Skeletal muscle satellite cell (primary cell): ENCODE measurements around the gene CAPN11.

ENCODE experiments used
- H3K27me3 ChIP-seq: 2 replicates; pipeline ENCODE4 v1.7.0; 2013; ENCODE audit warnings: low read length; ENCODE audit not compliant: control insufficient read depth, insufficient read depth
- H3K36me3 ChIP-seq: 2 replicates; pipeline ENCODE4 v1.7.0; 2013; ENCODE audit warnings: mild to moderate bottlenecking, control low read depth, low read length; ENCODE audit not compliant: insufficient read depth
- H3K4me1 ChIP-seq: 2 replicates; pipeline ENCODE4 v1.7.0; 2013; ENCODE audit warnings: low read length; ENCODE audit not compliant: control insufficient read depth, insufficient read depth
- H3K4me2 ChIP-seq: 2 replicates; pipeline ENCODE4 v1.7.0; 2013; ENCODE audit warnings: mild to moderate bottlenecking, low read length
- H3K4me3 ChIP-seq: 2 replicates; pipeline ENCODE4 v1.7.0; 2013; ENCODE audit warnings: low read length
- H3K9ac ChIP-seq: 2 replicates; pipeline ENCODE4 v1.7.0; 2013; ENCODE audit warnings: mild to moderate bottlenecking, low read depth, low read length, moderate library complexity
- H3K9me3 ChIP-seq: replicated peaks from 2 replicates; pipeline ENCODE4 v1.7.0; 2013; ENCODE audit warnings: mild to moderate bottlenecking, control low read depth, low read length

CAPN11 gene

DNA sequence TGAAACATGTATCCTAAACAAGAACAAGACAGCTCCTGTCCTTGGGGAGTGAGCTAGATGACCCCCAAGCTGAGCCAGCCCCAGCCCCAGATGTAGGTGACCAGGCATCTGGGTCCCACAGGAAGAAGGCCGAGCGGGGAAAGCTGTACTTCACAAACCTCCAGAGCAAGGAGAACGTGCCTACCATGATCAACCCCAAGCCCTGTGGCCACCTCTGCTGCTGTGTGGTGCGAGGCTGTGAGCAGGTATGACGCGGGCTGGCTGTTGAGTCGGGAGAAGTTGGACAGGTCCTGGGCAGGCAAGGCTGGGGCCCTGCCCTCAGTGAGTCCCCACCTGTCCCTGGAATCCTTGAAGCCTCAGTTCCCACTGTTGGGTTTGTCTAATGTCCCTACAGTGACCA, 11.4 kb upstream of the CAPN11 start:
- no peak overlapping the region for H3K9ac ChIP-seq
- H3K4me2 ChIP-seq: no peak overlapping the region
- H3K36me3 ChIP-seq: peaks cover 59% of the 10 kb centered on the region
- H3K4me3 ChIP-seq: no peak overlapping the region
- no peaks in the 10 kb centered on the region for H3K27me3 ChIP-seq
- H3K4me1 ChIP-seq: no peaks in the 10 kb centered on the region
- H3K9me3 ChIP-seq: no peaks in the 10 kb centered on the region

DNA sequence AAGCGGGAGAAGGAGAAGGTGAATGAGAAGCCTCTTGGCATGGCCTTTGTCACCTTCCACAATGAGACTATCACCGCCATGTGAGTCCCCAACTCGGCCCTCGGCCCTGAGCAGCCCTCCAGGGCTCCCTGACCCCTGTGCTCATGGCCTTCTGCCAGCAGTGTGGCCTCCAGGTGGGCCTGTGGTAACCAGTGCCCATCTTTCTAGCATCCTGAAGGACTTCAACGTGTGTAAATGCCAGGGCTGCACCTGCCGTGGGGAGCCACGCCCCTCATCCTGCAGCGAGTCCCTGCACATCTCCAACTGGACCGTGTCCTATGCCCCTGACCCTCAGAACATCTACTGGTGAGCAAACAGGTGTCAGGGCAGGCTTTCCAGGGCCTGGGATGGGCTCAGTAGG, 10.3 kb upstream of the CAPN11 start:
- Histone ChIP-seq H3K9me3 (no peaks in the 10 kb centered on the region), H3K9ac (no peak overlapping the region), H3K36me3 (peaks cover 58% of the 10 kb centered on the region), H3K4me1 (no peaks in the 10 kb centered on the region), H3K27me3 (no peaks in the 10 kb centered on the region), H3K4me2 (no peak overlapping the region), H3K4me3 (no peak overlapping the region)

DNA sequence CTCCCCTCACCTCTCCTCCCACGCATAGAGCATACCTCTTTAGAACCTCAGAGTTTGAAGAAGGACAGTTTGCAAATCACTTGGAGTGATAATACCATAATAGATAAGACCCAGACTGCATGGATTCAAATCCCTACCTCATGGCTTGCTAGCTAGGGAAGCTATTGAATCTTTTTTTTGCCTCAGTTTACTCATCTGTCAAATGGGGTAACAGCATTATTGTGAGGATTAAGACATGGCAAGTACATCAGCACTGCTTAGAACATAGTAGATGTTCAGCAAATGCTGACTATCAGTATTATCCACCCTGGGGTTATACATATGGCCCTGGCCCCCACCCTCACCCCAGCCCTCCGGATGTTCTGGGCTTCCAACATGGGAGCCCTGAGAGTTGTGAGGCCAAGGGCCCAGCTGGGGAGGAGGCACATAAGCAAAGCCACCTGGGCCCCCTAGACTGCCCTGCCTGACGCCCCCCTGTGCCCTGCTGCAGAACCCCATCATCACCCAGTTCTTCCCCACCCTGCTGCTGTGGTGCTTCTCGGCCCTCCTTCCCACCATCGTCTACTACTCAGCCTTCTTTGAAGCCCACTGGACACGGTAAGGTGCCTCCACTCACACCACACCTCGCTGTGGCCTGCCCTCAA, 9.1 kb upstream of the CAPN11 start:
- H3K4me1 ChIP-seq: no peaks in the 10 kb centered on the region
- H3K4me3 ChIP-seq: no peak overlapping the region
- no peaks in the 10 kb centered on the region for H3K9me3 ChIP-seq
- peaks cover 57% of the 10 kb centered on the region for H3K36me3 ChIP-seq
- H3K9ac ChIP-seq: no peak overlapping the region
- no peaks in the 10 kb centered on the region for H3K27me3 ChIP-seq
- H3K4me2 ChIP-seq: no peak overlapping the region

DNA sequence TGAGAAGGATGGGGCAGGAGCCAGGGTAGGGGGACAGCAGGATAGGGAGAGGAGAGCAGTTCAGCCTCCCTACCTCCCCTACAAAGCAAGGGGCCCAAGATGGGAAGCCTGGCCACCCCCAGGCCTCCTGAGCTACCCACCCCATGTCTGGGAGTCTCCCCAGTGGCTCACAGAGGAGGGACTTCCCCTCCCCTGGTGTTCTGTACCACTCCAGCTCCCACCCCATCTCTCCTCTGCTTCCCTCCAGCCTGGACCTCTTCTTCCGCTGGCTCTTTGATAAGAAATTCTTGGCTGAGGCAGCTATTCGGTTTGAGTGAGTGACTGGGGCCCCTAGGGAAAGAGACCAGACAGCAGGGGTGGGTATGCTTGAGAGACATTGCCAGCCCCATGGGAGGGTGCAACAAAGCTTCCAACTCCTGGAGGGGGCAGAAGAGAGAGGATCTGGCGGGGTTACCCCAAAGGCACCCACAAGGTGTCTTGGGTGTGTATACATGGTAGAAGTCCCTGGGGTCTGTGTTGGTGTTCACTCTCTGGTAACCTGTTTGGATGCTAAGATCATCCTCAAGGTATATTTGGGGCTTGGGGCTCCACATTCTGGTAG, 8.2 kb upstream of the CAPN11 start:
- no peak overlapping the region for H3K4me2 ChIP-seq
- peaks cover 56% of the 10 kb centered on the region for H3K36me3 ChIP-seq
- H3K4me3 ChIP-seq: no peak overlapping the region
- no peaks in the 10 kb centered on the region for H3K9me3 ChIP-seq
- no peaks in the 10 kb centered on the region for H3K4me1 ChIP-seq
- no peak overlapping the region for H3K9ac ChIP-seq
- H3K27me3 ChIP-seq: no peaks in the 10 kb centered on the region

DNA sequence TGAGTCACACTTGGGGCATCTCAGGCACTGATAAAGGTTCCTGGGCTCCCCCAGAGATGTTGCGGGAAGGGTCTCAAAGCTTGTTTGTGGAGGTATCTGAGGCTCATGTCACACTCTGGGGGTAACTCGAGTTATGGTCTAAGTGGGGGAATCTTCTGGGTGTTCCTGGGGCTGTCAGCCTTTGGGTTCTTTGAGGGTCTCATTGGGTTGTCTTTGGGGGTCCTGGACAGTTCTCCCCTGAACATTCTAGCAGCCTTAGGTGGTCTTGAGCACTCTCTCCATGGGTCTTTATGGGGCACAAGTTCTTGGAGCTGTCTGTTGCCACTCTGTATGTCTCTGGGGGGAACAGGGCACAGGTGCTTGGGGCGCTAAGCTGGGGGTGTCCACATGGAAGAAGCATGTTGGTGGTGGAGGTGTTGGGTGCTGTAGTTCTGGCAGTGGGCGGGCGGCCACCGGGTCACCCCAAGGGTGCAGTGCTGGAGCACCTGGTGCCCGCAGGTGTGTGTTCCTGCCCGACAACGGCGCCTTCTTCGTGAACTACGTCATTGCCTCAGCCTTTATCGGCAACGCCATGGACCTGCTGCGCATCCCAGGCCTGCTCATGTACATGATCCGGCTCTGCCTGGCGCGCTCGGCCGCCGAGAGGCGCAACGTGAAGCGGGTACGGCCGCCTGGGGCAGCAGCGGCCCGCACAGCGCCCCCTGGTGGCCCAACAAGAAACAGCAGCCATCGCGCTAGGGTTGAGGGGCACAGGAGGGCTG, 7.1 kb upstream of the CAPN11 start:
- Histone ChIP-seq H3K4me1 (no peaks in the 10 kb centered on the region), H3K4me2 (no peak overlapping the region), H3K27me3 (no peaks in the 10 kb centered on the region), H3K9ac (no peak overlapping the region), H3K4me3 (no peak overlapping the region), H3K9me3 (no peaks in the 10 kb centered on the region), H3K36me3 (peaks cover 48% of the 10 kb centered on the region)

DNA sequence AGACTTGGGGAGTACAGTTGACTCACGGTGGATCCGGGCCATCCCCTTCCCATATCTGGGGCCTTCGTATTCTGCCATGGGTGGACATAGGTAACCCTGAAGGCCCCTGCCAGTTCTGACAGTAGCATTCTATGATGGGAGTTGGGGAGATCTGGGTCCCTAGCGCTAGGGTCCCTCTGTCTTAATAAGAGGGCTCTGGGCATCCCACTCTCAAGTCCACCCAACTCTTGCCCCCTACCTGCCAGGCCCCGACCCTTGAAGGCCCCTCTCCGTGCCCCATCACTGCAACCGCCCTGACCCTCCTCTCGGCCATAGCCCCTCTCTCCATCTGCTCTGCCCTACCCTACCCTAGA, 6.5 kb upstream of the CAPN11 start:
- peaks cover 44% of the 10 kb centered on the region for H3K36me3 ChIP-seq
- no peak overlapping the region for H3K9ac ChIP-seq
- no peaks in the 10 kb centered on the region for H3K9me3 ChIP-seq
- H3K4me2 ChIP-seq: no peak overlapping the region
- H3K27me3 ChIP-seq: no peaks in the 10 kb centered on the region
- no peak overlapping the region for H3K4me3 ChIP-seq
- H3K4me1 ChIP-seq: no peaks in the 10 kb centered on the region

DNA sequence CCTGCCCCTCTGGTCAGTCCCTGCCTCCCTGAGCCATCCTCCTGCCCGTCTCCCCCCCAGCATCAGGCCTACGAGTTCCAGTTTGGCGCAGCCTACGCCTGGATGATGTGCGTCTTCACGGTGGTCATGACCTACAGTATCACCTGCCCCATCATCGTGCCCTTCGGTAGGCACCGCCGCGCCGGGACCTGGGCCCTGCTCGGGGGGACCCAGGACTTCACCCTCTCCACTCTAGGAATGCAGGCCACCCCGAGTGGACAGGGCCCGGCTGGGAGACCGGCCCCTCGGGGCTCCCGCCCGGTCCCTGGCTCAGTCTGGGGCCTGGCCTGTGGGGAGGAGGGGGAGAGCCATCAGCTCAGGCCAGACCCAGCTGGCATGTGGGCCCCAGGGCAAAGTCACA, 6.1 kb upstream of the CAPN11 start:
- H3K4me1 ChIP-seq: no peaks in the 10 kb centered on the region
- no peak overlapping the region for H3K9ac ChIP-seq
- H3K9me3 ChIP-seq: no peaks in the 10 kb centered on the region
- H3K27me3 ChIP-seq: no peaks in the 10 kb centered on the region
- no peak overlapping the region for H3K4me3 ChIP-seq
- H3K36me3 ChIP-seq: peaks cover 39% of the 10 kb centered on the region
- no peak overlapping the region for H3K4me2 ChIP-seq

DNA sequence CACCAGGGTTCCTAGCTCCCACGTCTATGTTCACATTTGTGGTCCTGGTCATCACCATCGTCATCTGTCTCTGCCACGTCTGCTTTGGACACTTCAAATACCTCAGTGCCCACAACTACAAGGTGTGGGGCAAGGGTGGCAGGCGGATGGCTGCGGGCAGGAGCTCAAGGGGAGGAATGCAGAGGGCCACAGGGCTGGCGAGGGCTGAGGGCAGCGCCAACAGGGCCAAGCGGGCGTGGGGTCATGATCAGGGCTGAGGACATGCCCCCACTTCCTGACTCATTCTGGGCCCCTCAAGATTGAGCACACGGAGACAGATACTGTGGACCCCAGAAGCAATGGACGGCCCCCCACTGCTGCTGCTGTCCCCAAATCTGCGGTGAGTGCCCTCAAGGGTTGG, 4.6 kb upstream of the CAPN11 start:
- Histone ChIP-seq H3K4me1 (no peaks in the 10 kb centered on the region), H3K9me3 (no peaks in the 10 kb centered on the region), H3K9ac (no peak overlapping the region), H3K27me3 (no peaks in the 10 kb centered on the region), H3K4me3 (no peak overlapping the region), H3K4me2 (no peak overlapping the region), H3K36me3 (peaks cover 25% of the 10 kb centered on the region)

DNA sequence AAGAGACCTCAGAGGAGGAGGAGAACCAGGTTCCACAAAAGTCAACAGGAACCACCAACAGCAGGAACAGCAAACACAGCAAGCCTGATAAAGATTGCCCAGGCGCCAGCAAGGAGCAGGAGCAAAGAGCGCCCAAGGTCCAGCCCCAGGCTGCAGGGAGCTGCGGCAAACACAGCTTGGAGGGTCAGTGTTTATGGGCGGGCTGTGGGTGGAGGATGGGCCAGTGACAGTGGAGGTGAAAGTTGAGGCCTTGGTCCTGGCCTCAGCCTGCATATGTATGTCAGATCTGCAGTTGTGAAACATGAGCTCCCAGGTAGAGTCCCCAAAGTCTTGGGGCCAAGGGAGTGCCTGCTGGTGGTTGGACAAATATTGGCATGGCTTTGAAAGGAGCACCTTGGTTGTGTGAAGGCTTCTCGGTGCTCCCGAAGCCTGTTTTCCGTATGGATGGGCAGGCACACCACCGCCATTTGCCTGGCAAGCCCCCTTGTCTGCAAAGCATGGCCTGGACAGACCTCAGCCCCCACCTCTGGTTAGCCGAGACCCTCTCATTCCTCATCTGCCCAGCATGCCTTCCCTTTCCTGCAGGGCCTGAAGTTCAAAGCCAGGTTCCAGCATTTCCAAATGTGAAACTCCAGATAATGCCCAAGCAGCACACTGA, 2.0 kb upstream of the CAPN11 start:
- Histone ChIP-seq H3K27me3 (no peaks in the 10 kb centered on the region), H3K4me1 (peaks cover 4% of the 10 kb centered on the region), H3K4me2 (no peak overlapping the region), H3K9ac (no peak overlapping the region), H3K36me3 (peaks cover 16% of the 10 kb centered on the region), H3K4me3 (no peak overlapping the region), H3K9me3 (no peaks in the 10 kb centered on the region)

DNA sequence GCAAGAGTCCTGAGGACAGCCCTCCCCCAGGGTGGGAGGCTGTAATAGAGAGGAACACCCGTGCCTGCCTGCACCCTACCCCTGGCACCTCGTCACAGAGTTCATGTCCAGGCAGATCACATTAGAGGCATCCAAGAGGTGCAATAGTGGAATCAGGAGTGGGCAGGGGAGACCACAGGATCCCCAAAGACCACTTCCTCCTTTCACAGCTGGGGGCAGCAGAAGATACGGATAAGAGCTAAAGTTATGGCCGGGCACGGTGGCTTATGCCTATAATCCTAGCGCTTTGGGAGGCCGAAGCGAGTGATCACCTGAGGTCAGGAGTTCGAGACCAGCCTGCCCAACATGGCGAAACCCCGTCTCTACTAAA, 1.5 kb upstream of the CAPN11 start:
- Histone ChIP-seq H3K36me3 (peaks cover 16% of the 10 kb centered on the region), H3K4me2 (no peak overlapping the region), H3K9ac (no peak overlapping the region), H3K27me3 (no peaks in the 10 kb centered on the region), H3K9me3 (no peaks in the 10 kb centered on the region), H3K4me1 (peaks cover 9% of the 10 kb centered on the region), H3K4me3 (no peak overlapping the region)

DNA sequence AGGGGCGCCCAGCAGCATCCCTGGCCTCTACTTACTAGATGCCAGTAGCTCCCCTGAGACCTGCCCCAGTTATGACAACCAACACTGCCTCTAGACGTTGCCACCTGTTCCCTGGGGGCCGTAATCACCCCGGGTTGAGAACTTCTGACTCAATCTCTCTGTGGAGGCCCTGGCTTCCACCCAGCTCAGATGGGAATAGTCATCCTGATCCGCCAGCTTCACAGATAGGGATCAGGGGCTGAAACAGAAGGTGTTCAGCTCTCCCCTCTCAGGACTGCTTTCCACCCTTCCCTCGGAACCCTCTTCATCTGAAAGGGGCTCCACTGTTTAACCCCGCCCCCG, 3.3 kb downstream of the CAPN11 start:
- no peaks in the 10 kb centered on the region for H3K9me3 ChIP-seq
- peaks cover 11% of the 10 kb centered on the region for H3K4me1 ChIP-seq
- peaks cover 34% of the 10 kb centered on the region for H3K27me3 ChIP-seq
- no peaks in the 10 kb centered on the region for H3K36me3 ChIP-seq
- H3K4me3 ChIP-seq: no peak overlapping the region
- H3K9ac ChIP-seq: no peak overlapping the region
- H3K4me2 ChIP-seq: no peak overlapping the region
